DMS79 treated with DMSO at 0.1 percent for 48 hours (cell line): ENCODE measurements around the gene TIMD4.

ENCODE experiments used
- DNase-seq: peaks from one replicate; lab custom pipeline; 2025; lab: John Stamatoyannopoulos, UW

Gene TIMD4

GRCh38 chr5:156922207-156922792 lies 40.7 kb downstream of the TIMD4 start:
- DNase-seq: no peak

GRCh38 chr5:156920861-156921431 lies 42.1 kb downstream of the TIMD4 start:
- DNase-seq: no peak

- no peak for DNase-seq
These were observed 42.8 kb downstream of the TIMD4 start for GRCh38 chr5:156920042-156920860.

GRCh38 chr5:156918311-156918845 lies 44.6 kb downstream of the TIMD4 start:
- DNase-seq: no peak

- DNase-seq: no peak
These were observed 48.7 kb downstream of the TIMD4 start for GRCh38 chr5:156914371-156914737.

- DNase-seq: peak; percentile 30
These were observed 49.2 kb downstream of the TIMD4 start for GRCh38 chr5:156913719-156914370.

GRCh38 chr5:156913355-156913718 lies 49.7 kb downstream of the TIMD4 start:
- DNase-seq: no peak

GRCh38 chr5:156912869-156913268 lies 50.2 kb downstream of the TIMD4 start:
- no peak for DNase-seq

GRCh38 chr5:156909180-156909579 lies 53.8 kb downstream of the TIMD4 start:
- DNase-seq: no peak

GRCh38 chr5:156907667-156908066 lies 55.4 kb downstream of the TIMD4 start:
- no peak for DNase-seq

GRCh38 chr5:156906807-156907206 lies 56.2 kb downstream of the TIMD4 start:
- DNase-seq: no peak

GRCh38 chr5:156896546-156896945 lies 66.5 kb downstream of the TIMD4 start:
- DNase-seq: no peak

- DNase-seq: no peak
These were observed 69.5 kb downstream of the TIMD4 start for GRCh38 chr5:156893517-156893916.

- DNase-seq: no peak
These were observed 70.2 kb downstream of the TIMD4 start for GRCh38 chr5:156892864-156893263.

- peak; percentile 20 for DNase-seq
These were observed 70.8 kb downstream of the TIMD4 start for GRCh38 chr5:156892223-156892622.

GRCh38 chr5:156888520-156888919 lies 74.5 kb downstream of the TIMD4 start:
- no peak for DNase-seq

GRCh38 chr5:156883316-156883875 lies 79.6 kb downstream of the TIMD4 start:
- peak; percentile 76 for DNase-seq

GRCh38 chr5:156879665-156880285 lies 83.3 kb downstream of the TIMD4 start:
- peak; percentile 61 for DNase-seq

GRCh38 chr5:156871212-156871611 lies 91.8 kb downstream of the TIMD4 start:
- DNase-seq: no peak

GRCh38 chr5:156870498-156870839 lies 92.6 kb downstream of the TIMD4 start:
- no peak for DNase-seq
